Fibroblast of lung (primary cell): ENCODE results near the gene AGPAT4. TPM values are rescaled to one million over a fixed set of nuclear protein-coding genes. Genes with fewer than 3 reads are reported as not detected.

ENCODE experiments used
- DNase-seq, 2 donors: peaks; one replicate each; pipeline versions ENCODE4 v3.0.0 to v3.0.0-alpha.2; 2010; ENCODE audit warnings: low read depth in 2 of 2
- H2AFZ ChIP-seq: 2 replicates; pipeline ENCODE4 v1.5.1; 2012; ENCODE audit warnings: low read length, control low read depth, inconsistent platforms
- H3K27ac ChIP-seq: 2 replicates; pipeline ENCODE4 v1.5.1; 2011; ENCODE audit warnings: low read length, control low read depth; ENCODE audit not compliant: insufficient read depth
- H3K27me3 ChIP-seq: 2 replicates; pipeline ENCODE4 v1.5.1; 2011; ENCODE audit warnings: mild to moderate bottlenecking, low read length; ENCODE audit not compliant: control insufficient read depth, insufficient read depth
- H3K36me3 ChIP-seq: 2 replicates; pipeline ENCODE4 v1.5.1; 2011; ENCODE audit warnings: low read length; ENCODE audit not compliant: control insufficient read depth, insufficient read depth
- H3K4me1 ChIP-seq: 2 replicates; pipeline ENCODE4 v1.5.1; 2011; ENCODE audit warnings: low read length; ENCODE audit not compliant: control insufficient read depth, insufficient read depth; ENCODE audit errors: extremely low read depth
- H3K4me2 ChIP-seq: 2 replicates; pipeline ENCODE4 v1.5.1; 2011; ENCODE audit warnings: low read length, control low read depth; ENCODE audit not compliant: insufficient read depth; ENCODE audit errors: extremely low read depth
- H3K4me3 ChIP-seq, 4 experiments: fragments of 200-600 bp in 1 of 4; sonication (generic) in 1 of 4; replicated peaks in 1 of 4; 2 replicates each; pipeline ENCODE4 v1.5.1; 2011 to 2016; ENCODE audit warnings: low read length in 4 of 4, low read depth in 3 of 4, mild to moderate bottlenecking in 3 of 4, control low read depth in 2 of 4, inconsistent platforms in 1 of 4, mixed read lengths in 1 of 4; ENCODE audit not compliant: insufficient read depth in 1 of 4; ENCODE audit errors: control extremely low read depth in 1 of 4
- H3K79me2 ChIP-seq: 2 replicates; pipeline ENCODE4 v1.5.1; 2012; ENCODE audit warnings: mild to moderate bottlenecking, low read length, inconsistent platforms; ENCODE audit not compliant: control insufficient read depth, insufficient read depth
- H3K9ac ChIP-seq: 2 replicates; pipeline ENCODE4 v1.5.1; 2011; ENCODE audit warnings: mild to moderate bottlenecking, low read length, control low read depth; ENCODE audit not compliant: insufficient read depth
- H3K9me3 ChIP-seq: 2 replicates; pipeline ENCODE4 v1.5.1; 2012; ENCODE audit warnings: low read depth, low read length; ENCODE audit not compliant: control insufficient read depth, insufficient read depth
- H4K20me1 ChIP-seq: 2 replicates; pipeline ENCODE4 v1.5.1; 2011; ENCODE audit warnings: low read length; ENCODE audit not compliant: control insufficient read depth, insufficient read depth; ENCODE audit errors: extremely low read depth
- CTCF ChIP-seq, 2 donors: IDR thresholded peaks in 1 of 2; conservative IDR thresholded peaks in 1 of 2; 1 replicate in 1 of 2; 2 replicates in 1 of 2; pipeline ENCODE4 v1.5.1; 2011 to 2012; ENCODE audit warnings: low read length in 2 of 2, control low read depth in 1 of 2, inconsistent platforms in 1 of 2, low read depth in 1 of 2, mild to moderate bottlenecking in 1 of 2
- EZH2 ChIP-seq: IDR thresholded peaks from 2 replicates; pipeline ENCODE4 v1.5.1; 2012; ENCODE audit warnings: low read length, control low read depth, mild to moderate bottlenecking; ENCODE audit errors: missing control alignments
- polyA plus RNA-seq, 2 donors: library from polyadenylated mRNA; depleted of rRNA in 1 of 2; stranded (reverse) in 1 of 2; unstranded in 1 of 2; fragments of >200 nt; gene quantifications; 2 replicates each; pipeline ENCODE4 v1.2.1, GENCODE V29; 2011 to 2012; ENCODE audit warnings: missing spikeins in 1 of 2
- total RNA-seq: library from RNA; depleted of rRNA; stranded (reverse); fragments of >200 nt; gene quantifications from 2 replicates; pipeline ENCODE4 v1.2.1, GENCODE V29; 2014

AGPAT4 gene
- total and polyA plus RNA-seq, 2 donors (not counting 1 experiment from before 2014, with no cell fraction given): 4.7 to 8.4 TPM

DNA sequence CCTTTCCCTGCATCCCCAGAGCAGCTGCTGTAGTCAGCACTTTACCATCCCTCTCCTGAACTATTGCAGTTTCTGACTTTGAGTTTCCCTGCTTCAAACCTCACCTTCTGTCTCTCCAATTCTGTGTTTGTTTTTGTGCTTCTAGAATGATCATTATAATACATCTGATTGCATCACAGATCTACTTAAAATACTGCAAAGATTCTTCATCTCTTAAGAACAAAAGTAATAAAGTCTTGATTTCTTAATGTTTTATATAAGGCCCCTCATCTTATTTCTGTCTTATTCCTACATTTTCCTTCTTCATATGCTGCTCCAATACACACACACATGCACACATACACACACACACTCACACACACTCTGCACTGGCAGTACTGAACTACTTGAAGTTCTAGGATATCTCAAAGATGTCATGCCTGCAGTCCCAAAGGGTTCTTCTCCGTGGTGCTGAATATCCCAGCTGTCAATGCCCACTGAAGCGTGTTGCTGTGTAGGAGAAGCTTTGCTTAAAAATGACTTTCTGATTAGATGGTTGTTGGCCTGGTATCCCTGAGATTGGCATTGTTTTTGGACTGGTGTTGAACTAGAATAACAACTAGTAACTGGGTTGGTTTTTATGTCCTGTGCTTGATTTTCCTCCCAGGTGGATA lies 185.1 kb downstream of the AGPAT4 start:
- H2AFZ ChIP-seq: no peak overlapping the region
- no peak overlapping the region for H3K4me2 ChIP-seq
- no peak overlapping the region for H3K9ac ChIP-seq
- peaks cover 2% of the 10 kb centered on the region for H3K36me3 ChIP-seq
- TF ChIP-seq CTCF (conservative IDR thresholded peaks at IDR 0.05 in 1 of 2, IDR thresholded peaks at IDR 0.05 in 1 of 2; ENCODE audit: low read depth in 1 of 2, low read length in 2 of 2) (no peak), EZH2 (no peak)
- no peak overlapping the region for H3K4me3 ChIP-seq
- H3K9me3 ChIP-seq: no peaks in the 10 kb centered on the region
- H3K4me1 ChIP-seq: no peaks in the 10 kb centered on the region
- peaks cover 2% of the 10 kb centered on the region for H4K20me1 ChIP-seq
- no peak overlapping the region for H3K27ac ChIP-seq
- no peaks in the 10 kb centered on the region for H3K27me3 ChIP-seq
- no peaks in the 10 kb centered on the region for H3K79me2 ChIP-seq
- DNase-seq: peak; percentile 28 to 46

DNA sequence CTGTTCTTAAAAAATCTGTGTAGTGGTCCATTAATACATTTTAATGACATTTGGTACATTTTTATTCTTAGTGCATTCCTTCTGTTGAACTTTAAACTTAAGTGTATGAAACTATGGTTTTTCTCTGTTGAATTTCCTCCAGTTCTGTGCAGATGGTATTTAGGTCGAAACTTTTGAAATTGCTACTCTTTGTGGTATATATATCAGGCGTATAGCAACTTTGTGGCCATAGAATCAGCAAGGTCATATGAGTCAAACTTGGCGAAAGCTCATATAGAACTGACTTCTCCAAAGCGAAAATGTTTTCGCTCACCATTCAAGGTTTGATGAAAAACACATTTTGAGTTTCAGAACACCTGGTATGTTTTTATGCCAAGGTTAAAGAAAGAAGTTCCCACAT lies 188.6 kb downstream of the AGPAT4 start:
- peaks cover 2% of the 10 kb centered on the region for H3K36me3 ChIP-seq
- no peak for TF ChIP-seq CTCF (conservative IDR thresholded peaks at IDR 0.05 in 1 of 2, IDR thresholded peaks at IDR 0.05 in 1 of 2; ENCODE audit: low read depth in 1 of 2, low read length in 2 of 2)
- no peak for TF ChIP-seq EZH2
- no peaks in the 10 kb centered on the region for H4K20me1 ChIP-seq
- DNase-seq: peak; percentile 5 to 40
- H3K27me3 ChIP-seq: no peaks in the 10 kb centered on the region
- no peaks in the 10 kb centered on the region for H3K9me3 ChIP-seq
- H2AFZ ChIP-seq: no peak overlapping the region
- H3K4me1 ChIP-seq: no peaks in the 10 kb centered on the region
- H3K4me2 ChIP-seq: no peak overlapping the region
- no peaks in the 10 kb centered on the region for H3K79me2 ChIP-seq
- H3K4me3 ChIP-seq: no peak overlapping the region
- no peak overlapping the region for H3K9ac ChIP-seq
- no peak overlapping the region for H3K27ac ChIP-seq

DNA sequence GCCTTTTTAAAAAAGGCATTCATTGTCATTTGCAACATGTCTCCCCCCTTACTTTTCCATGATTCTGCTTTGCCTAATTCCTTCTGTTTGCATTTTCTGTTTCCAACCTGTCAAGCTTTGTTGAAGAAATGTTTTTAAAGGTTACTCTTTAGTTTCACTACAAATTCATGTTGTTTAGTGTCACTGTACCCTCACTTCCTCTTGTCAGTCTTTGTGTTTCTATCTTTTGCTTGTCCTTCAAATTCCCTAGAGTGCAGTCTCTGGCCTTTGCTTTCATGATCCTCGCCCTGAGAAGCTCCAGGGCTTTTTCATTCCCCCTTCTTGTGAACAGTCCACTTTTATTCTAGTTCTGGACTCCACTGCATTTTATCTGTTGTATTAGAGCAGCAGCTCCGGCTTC lies 191.6 kb downstream of the AGPAT4 start:
- TF ChIP-seq CTCF (conservative IDR thresholded peaks at IDR 0.05 in 1 of 2, IDR thresholded peaks at IDR 0.05 in 1 of 2; ENCODE audit: low read depth in 1 of 2, low read length in 2 of 2): no peak
- TF ChIP-seq EZH2: no peak
- H4K20me1 ChIP-seq: no peaks in the 10 kb centered on the region
- no peaks in the 10 kb centered on the region for H3K27me3 ChIP-seq
- no peak overlapping the region for H3K4me3 ChIP-seq
- no peaks in the 10 kb centered on the region for H3K9me3 ChIP-seq
- H3K36me3 ChIP-seq: no peaks in the 10 kb centered on the region
- no peaks in the 10 kb centered on the region for H3K79me2 ChIP-seq
- H3K9ac ChIP-seq: no peak overlapping the region
- H3K4me1 ChIP-seq: no peaks in the 10 kb centered on the region
- H3K4me2 ChIP-seq: no peak overlapping the region
- H2AFZ ChIP-seq: no peak overlapping the region
- no peak for DNase-seq
- no peak overlapping the region for H3K27ac ChIP-seq
